PFSK-1 (cell line): ENCODE results near the gene APH1B.

Experiments used
- POLR2AphosphoS5 ChIP-seq: IDR thresholded peaks from 2 replicates; pipeline ENCODE4 v1.6.1; 2012; ENCODE audit warnings: low read depth, mild to moderate bottlenecking, control low read depth, low read length, moderate library complexity
- REST ChIP-seq, 2 experiments: IDR thresholded peaks; 2 replicates each; pipeline versions ENCODE4 v1.6.1 to v1.8.0; 2011 to 2012; ENCODE audit warnings: low read depth in 2 of 2, low read length in 2 of 2, control low read depth in 1 of 2, inconsistent platforms in 1 of 2, mild to moderate bottlenecking in 1 of 2, moderate library complexity in 1 of 2; ENCODE audit not compliant: insufficient read depth in 1 of 2
- SIN3A ChIP-seq: IDR thresholded peaks from 2 replicates; pipeline ENCODE4 v1.6.1; 2012; ENCODE audit warnings: mild to moderate bottlenecking, low read length, moderate library complexity, borderline replicate concordance; ENCODE audit not compliant: insufficient read depth
- TAF1 ChIP-seq: IDR thresholded peaks from 2 replicates; pipeline ENCODE4 v1.6.1; 2012; ENCODE audit warnings: low read length, control low read depth, borderline replicate concordance; ENCODE audit not compliant: insufficient read depth

GRCh38 chr15:63344731-63345390 lies 67.5 kb downstream of the APH1B start:
- TF ChIP-seq POLR2AphosphoS5 (no peak), TAF1 (no peak), REST (IDR thresholded peaks at IDR 0.05; ENCODE audit: insufficient read depth in 1 of 2, low read depth in 2 of 2, low read length in 2 of 2) (no peak), SIN3A (no peak)
